ENCODE results near the gene BAZ2B.

DNA sequence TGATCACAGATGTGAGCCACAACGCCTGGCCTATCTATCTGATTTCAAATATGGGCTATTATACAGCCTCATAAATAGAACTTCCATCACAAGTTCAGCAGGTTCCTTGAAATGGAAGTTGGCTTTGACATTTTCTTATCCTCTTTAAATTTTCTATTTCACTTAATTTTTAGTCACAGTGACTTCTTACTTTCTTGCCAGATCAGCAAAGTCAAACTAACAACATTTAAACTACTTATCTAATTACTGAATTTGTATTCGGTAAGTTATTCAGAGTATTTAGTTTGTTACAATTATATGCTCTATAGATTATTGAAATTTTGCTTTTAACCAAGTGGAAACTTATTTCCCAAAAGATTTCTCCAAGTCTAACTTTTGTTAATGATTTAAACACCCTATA is 108.2 kb downstream of the BAZ2B start:
- TF ChIP-seq, protein P1, sequence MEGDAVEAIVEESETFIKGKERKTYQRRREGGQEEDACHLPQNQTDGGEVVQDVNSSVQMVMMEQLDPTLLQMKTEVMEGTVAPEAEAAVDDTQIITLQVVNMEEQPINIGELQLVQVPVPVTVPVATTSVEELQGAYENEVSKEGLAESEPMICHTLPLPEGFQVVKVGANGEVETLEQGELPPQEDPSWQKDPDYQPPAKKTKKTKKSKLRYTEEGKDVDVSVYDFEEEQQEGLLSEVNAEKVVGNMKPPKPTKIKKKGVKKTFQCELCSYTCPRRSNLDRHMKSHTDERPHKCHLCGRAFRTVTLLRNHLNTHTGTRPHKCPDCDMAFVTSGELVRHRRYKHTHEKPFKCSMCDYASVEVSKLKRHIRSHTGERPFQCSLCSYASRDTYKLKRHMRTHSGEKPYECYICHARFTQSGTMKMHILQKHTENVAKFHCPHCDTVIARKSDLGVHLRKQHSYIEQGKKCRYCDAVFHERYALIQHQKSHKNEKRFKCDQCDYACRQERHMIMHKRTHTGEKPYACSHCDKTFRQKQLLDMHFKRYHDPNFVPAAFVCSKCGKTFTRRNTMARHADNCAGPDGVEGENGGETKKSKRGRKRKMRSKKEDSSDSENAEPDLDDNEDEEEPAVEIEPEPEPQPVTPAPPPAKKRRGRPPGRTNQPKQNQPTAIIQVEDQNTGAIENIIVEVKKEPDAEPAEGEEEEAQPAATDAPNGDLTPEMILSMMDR (IDR thresholded peaks at IDR 0.05), result no peak
- TF ChIP-seq POLR2A (IDR thresholded peaks at IDR 0.05) (no peak), EP300 (IDR thresholded peaks at IDR 0.05) (no peak), POLR2AphosphoS5 (IDR thresholded peaks at IDR 0.05) (no peak)

Data from sigmoid colon (tissue), 4 donors.